ENCODE data around the gene MTIF2.
"Not testable (repeated sequence)": the region's sequence is repeated elsewhere in the genome, so short reads cannot be mapped to it uniquely, and the experiment has no call there.

MTIF2 gene

GRCh38 chr2:55296393-55296792 is 27.4 kb upstream of the MTIF2 start:
- H3K4me3 ChIP-seq (ENCODE audit: control insufficient read depth, low read depth, low read length) = no peak overlapping the region
- DNase-seq (ENCODE audit: low read depth) = no peak
- TF ChIP-seq, protein P1, sequence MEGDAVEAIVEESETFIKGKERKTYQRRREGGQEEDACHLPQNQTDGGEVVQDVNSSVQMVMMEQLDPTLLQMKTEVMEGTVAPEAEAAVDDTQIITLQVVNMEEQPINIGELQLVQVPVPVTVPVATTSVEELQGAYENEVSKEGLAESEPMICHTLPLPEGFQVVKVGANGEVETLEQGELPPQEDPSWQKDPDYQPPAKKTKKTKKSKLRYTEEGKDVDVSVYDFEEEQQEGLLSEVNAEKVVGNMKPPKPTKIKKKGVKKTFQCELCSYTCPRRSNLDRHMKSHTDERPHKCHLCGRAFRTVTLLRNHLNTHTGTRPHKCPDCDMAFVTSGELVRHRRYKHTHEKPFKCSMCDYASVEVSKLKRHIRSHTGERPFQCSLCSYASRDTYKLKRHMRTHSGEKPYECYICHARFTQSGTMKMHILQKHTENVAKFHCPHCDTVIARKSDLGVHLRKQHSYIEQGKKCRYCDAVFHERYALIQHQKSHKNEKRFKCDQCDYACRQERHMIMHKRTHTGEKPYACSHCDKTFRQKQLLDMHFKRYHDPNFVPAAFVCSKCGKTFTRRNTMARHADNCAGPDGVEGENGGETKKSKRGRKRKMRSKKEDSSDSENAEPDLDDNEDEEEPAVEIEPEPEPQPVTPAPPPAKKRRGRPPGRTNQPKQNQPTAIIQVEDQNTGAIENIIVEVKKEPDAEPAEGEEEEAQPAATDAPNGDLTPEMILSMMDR (IDR thresholded peaks at IDR 0.05; ENCODE audit: control insufficient read depth, insufficient read depth, low read depth, low read length, missing control alignments) = no peak

- no peak overlapping the region; the same call in 1 of the 2 replicates for H3K4me3 ChIP-seq (ENCODE audit: control insufficient read depth, low read depth, low read length)
- no peak for DNase-seq (ENCODE audit: low read depth)
- TF ChIP-seq, protein P1 (IDR thresholded peaks at IDR 0.05; ENCODE audit: control insufficient read depth, insufficient read depth, low read depth, low read length, missing control alignments) = no peak
Measured at GRCh38 chr2:55283083-55283482, 14.1 kb upstream of the MTIF2 start.

- peak; percentile 38 for DNase-seq (ENCODE audit: low read depth)
- peak overlapping the region; percentile 80 for H3K4me3 ChIP-seq (ENCODE audit: control insufficient read depth, low read depth, low read length)
- TF ChIP-seq, protein P1 (IDR thresholded peaks at IDR 0.05; ENCODE audit: control insufficient read depth, insufficient read depth, low read depth, low read length, missing control alignments) = no peak
Measured at GRCh38 chr2:55282110-55282917, 13.3 kb upstream of the MTIF2 start.

DNA sequence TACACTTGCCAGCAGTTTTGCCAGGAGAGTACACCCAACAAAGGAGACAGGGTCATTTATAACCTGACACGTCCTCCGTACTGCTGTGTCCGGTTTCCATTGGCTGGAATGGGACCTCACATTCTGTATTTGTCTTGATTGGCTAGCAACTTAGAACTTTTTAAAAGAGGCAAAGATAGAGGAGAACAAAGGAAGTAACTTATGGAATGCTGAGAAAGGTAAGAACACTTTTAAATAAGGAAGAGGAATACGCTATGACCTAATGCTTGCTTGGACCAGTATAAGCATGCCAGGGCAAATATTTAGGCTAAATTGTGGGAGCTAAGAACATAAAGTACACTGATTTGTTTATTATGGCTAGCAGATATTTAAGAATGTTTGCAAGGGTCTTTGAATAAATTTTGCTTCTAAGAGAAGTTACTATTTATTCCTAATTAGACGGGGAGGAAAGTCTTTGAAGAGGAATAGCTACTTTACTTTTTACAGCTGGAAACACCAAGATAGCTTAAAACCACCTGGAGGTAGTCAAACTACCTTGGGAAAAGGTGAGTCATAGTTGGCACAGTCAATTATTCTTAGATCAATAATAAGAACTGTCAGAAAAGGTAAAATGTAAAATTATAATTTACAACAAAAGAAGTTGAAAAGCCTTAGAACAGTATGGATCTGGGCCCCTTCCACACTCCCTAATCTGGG is 12.0 kb upstream of the MTIF2 start:
- DNase-seq (ENCODE audit: low read depth); H3K4me3 ChIP-seq (ENCODE audit: control insufficient read depth, low read depth, low read length): not testable (repeated sequence)

- DNase-seq (ENCODE audit: low read depth); H3K4me3 ChIP-seq (ENCODE audit: control insufficient read depth, low read depth, low read length): not testable (repeated sequence)
Measured at GRCh38 chr2:55279859-55280424, 10.9 kb upstream of the MTIF2 start.

GRCh38 chr2:55279214-55279835 is 10.3 kb upstream of the MTIF2 start:
- DNase-seq (ENCODE audit: low read depth); H3K4me3 ChIP-seq (ENCODE audit: control insufficient read depth, low read depth, low read length): not testable (repeated sequence)

DNA sequence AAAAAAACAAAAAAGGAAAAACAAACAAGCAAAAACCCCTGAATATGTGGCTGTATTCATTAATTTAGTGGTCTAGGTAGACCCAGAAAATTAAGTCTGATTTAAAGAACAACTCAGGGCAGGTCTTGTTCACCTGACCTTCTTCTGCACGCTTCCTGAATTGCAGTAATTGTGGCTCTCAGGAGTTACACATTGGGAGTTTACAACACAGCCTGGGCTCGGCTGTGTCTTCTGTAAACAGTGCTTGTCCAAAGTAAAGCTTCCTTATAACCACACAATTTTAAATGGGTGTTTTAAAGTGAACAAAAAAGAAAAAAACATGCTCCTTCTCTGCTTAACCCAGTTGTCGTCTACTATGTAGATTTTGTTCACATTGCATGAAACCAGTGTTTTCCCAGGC is 8.3 kb upstream of the MTIF2 start:
- TF ChIP-seq, protein P1 (IDR thresholded peaks at IDR 0.05; ENCODE audit: control insufficient read depth, insufficient read depth, low read depth, low read length, missing control alignments) = no peak
- DNase-seq (ENCODE audit: low read depth) = no peak
- H3K4me3 ChIP-seq (ENCODE audit: control insufficient read depth, low read depth, low read length) = no peak overlapping the region

DNA sequence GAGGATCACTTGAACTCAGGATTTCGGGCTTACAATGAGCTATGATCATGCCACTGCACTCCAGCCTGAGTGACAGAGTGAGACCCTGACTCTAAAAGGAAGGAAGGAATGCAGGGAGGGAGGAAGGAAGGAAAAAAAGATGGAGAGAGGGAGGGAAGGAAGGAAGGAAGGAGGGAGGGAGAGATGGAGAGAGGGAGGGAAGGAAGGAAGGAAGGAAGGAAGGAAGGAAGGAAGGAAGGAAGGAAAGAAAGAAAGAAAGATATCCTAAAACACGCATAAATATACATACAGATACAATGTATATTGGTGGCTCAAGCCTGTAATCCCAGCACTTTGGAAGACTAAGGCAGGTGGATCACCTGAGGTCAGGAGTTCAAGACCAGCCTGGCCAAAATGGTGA is 5.3 kb upstream of the MTIF2 start:
- DNase-seq (ENCODE audit: low read depth); H3K4me3 ChIP-seq (ENCODE audit: control insufficient read depth, low read depth, low read length): not testable (repeated sequence)
